HT-29 (cell line): ENCODE results near the gene GLRX3. TPM values are rescaled to one million over a fixed set of nuclear protein-coding genes. Genes with fewer than 3 reads are reported as not detected.
"Not testable (repeated sequence)": the region's sequence is repeated elsewhere in the genome, so short reads cannot be mapped to it uniquely, and the experiment has no call there.

ENCODE experiments used
- DNase-seq: peaks from one replicate; pipeline ENCODE4 v3.0.0-alpha.2; 2015; ENCODE audit warnings: low spot score
- total RNA-seq: library from RNA; depleted of rRNA; stranded (reverse); fragments of >200 nt; shearing (Covaris generic); gene quantifications from 2 replicates; pipeline ENCODE4 v1.2.3, GENCODE V29; 2014

Gene GLRX3
- total RNA-seq, 1 experiment from 2014 or later: 62.5 TPM

DNA sequence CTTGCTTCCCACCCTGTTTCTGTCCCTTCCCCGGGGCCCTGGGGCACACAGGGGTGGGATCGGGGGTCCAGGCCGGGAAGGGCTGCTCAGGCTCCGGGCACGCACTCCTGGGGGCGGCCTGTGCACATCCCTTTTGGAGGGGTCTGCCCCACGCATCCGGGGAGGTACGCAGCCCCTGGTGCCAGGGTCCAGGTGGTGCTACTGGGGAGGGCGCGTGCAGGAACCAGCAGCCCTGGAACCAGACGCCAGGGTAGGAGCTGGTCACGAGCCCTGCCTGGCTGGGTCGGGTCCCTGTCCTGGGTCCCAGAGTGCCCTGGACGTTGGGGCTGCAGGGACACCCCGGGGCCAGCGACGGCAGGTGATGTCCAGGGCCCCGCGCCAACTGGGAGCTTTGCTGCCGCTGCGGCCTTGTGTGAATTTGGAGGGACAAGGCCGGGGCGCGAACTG is 53.4 kb downstream of the GLRX3 start:
- no peak for DNase-seq

DNA sequence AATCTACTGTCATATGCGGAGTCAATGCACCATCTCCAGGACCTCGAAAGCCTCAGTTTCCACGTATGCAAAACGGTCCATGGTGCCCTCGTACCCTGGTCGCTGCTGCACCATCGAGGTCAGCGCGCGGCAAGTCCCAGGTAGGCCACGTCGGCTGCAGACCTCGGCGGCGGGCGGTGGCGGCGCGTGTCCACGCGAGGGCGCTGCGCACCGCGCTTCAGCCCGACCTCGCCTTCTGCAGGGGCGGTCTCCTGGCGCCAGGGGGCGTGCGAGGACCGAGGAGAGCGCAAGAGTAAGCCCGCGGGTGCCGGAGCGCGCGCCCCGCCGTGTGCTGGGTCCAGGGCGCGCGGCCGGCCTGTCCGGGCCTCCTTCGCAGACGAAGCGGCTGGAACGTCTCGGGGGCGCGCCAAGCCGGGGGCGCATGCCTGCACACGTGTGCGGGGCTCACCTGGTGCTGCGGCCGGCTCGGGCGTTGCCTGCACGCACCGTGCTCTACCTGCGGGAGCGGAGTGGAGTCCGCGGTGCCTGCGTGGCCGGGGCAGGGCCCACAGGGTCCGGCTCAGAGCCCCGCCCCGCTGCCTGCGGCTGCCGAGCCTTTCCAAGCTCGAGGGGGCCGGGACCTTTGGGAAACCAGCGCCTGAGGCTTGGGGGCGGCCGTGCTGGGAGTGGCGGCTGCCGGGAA is 54.0 kb downstream of the GLRX3 start:
- peak; percentile 84 for DNase-seq

DNA sequence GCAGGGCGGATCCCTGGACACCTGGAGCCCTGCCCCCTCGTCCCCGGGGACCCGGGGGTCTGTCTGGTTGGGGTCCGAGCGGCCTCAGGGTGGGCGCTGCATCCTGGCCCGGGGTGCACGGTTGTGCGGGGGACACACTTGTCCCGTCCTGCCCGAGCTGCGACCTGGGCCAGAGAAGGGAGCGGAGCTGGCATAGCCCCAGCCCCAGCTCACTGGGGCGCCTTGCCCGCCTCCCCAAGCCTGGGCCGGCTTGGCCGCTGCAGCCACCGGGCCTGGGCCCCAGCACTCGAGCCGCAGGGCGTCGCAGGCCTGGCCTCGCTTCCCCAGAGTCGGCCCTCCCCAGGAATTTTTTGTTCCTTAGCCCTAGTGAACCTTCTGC is 54.5 kb downstream of the GLRX3 start:
- DNase-seq: no peak

DNA sequence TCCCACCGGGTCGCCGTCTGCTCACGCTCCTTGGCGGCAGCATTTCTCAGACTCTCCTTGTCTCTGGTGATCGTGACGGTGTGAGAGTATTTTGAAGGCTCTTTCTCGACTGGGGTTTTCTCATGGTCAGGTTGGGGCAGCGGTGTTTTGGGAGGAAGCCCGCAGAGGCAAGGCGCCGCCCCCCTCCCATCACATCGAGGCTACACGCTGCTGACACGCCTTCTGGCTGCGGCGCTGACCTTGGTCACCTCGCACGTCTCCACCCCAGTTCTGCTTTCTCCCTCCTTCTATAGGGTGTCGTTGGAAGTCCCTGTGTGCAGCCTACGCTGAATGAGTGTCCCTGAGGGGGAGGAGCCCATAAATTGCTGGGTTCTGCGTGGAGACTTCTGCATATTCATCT is 55.2 kb downstream of the GLRX3 start:
- no peak for DNase-seq

DNA sequence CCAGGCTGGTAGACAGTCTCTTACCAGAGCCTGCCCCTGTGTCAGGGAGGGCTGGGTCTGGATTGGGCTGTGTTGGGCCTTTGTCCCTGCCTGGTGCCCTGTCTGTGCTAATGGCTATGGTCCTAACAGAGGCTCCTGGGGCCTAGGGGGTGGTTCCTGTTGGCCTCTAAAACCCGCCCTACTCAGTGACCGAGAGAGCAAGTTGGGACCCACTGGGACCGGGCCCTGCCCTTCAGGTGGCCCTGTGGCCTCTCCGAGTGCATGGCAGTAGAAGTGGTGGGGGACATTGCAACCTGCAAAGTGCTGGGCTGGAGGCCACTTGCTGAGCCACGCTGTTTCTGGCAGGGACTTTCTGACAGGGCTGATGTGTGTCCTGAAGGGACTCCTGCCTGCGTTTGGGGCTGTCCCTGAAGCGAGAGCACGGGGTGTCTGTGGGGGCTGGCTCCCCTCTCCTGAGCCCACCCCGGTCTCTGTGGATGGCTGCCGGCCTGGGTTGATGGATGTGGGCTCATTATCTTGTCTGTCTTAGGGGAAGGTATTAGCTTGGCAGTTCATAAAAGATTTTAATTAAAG is 56.2 kb downstream of the GLRX3 start:
- DNase-seq: no peak

DNA sequence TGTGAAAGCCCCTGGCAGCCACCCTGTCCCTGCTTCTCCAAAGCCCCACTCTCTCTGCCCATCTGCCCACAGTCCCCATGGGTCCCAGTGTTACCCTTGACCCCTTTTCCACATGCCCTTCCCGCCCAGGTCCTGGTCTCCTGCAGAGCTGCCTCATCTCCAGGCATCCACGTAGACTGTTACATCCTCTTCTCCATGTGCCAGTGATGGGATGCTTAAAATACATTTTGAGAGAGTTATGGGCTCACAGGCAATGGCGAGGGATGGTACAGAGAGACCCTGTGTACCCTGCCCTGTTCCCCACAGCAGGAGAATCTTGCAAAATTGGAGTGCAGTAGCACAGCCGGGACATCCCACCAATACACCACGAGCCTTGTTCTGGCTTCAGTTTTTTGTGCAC is 56.8 kb downstream of the GLRX3 start:
- DNase-seq: no peak

DNA sequence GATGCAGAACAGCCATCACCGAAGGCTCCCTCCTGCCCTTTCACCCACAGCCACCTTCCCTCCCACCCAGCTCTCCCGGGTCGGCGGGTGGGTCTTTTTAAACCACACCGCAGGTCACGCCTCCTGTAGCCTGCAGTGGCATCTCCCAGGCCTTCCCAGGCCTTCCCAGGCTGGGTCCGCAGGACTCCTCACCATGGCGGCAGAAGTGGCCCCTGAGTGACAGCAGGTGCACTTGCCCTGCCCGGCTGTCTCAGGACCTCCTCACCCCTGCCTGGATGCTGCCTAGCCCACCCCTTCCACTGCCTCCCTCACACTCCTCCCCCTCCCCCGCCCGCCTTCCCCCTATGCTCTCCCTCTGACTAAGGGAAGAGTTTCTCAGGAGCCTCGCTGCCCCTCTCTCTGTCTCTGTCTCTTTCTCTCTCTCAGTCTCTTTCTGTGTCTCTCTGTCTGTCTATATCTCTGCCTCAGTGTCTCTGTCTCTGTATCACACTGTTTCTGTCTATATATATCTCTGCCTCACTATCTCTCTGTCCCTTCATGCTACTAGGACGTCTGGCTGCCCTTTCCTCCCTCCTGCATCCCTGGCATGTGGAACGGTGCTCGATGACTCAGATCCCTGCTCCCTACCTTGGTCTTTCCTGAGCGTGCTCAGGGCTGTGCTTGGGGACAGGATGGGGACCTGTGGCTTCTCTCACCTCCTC is 57.5 kb downstream of the GLRX3 start:
- no peak for DNase-seq

DNA sequence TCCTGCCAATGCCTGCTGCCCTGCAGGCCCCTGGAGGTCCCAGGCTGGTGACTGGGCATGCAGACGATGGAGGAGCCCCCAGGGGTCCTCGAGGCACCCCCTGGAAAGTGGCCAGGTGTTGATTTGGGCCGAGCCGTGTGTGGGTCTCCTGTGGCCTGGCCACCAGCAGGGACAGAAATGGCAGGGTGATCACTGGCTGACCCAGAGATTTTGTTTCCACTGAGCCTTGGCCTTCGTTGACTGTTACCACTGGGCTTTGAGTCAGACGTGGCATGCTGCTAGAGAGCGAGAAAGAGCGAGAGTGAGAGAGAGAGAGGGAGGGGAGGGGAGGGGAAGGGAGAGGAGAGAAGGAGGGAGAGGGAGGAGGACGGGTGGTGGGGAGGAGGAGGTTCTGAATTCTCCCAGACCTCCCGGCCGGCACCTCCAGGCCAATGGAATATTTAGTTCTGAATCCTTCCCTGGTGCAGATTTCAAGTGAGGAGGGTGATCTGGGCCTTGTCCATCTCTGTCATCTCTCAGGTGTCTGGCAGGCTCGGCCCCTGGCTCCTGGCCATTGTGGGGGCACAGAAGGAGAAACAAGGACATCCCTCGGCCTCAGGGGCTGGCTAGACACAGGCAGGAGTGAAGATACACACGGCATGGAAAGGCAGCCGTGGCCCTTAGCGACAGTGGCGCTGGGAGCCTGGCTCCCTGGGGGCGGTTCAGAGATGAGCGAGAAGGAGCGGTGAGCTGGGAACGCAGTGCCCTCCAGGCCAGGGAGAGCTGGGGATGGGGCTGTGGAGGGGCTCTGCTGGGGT is 58.2 kb downstream of the GLRX3 start:
- DNase-seq: no peak

DNA sequence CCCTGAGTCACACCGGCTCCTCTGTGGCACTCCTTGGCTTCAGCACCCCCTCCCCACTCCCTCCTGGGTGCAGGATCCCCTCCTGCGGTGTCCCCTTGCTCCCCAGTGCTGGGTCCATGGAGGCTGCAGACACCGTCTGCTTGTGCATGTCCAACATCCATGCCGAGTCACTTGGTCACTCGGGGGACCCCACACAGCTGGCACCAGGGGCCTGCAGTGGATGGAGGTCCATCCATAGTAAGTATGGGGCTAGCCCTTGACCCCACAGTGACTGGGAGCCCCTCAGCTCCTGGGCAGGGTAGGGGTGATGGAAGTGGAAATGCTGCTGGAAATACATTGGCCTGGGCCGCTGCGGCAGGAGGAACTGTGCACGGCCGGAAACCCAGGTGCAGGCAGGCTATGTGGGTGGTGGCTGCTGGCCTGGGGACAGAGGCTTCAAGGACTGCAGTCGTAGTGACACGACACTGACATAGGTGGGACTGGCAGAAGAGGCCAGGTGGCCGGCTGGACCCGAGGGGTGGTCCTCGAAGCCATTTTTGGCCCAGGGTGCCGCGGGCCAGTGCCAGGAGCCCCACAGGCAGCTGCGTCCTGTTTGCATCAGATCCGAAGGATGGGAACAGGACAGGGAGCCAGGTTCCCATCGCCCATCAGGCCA is 58.9 kb downstream of the GLRX3 start:
- no peak for DNase-seq

DNA sequence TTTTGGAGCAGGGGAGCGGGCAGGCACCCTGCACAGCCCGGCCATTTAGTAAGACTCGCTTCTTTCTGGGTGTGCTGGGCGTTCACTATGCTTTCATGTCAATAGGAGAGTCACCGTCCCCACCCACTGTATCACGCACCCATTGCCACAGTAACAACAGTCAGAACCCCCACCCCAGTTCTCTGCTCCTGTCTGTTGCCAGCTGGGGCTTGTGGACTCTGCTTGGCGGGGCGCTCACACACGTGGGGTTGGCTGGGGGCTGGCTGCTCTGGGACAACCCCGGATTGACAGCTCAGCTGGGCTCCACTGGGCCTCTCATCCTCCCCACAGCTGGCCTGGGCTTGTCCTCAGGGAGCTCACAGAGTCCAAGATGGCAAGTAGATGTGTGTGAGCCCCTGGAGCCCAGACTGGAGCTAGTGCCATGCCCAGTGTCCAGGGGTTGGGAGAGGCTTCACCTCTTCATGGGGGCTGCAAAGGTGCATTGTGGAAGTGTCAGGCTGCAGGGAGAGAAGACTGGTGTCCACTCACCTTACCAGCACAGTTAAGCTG is 59.6 kb downstream of the GLRX3 start:
- no peak for DNase-seq

DNA sequence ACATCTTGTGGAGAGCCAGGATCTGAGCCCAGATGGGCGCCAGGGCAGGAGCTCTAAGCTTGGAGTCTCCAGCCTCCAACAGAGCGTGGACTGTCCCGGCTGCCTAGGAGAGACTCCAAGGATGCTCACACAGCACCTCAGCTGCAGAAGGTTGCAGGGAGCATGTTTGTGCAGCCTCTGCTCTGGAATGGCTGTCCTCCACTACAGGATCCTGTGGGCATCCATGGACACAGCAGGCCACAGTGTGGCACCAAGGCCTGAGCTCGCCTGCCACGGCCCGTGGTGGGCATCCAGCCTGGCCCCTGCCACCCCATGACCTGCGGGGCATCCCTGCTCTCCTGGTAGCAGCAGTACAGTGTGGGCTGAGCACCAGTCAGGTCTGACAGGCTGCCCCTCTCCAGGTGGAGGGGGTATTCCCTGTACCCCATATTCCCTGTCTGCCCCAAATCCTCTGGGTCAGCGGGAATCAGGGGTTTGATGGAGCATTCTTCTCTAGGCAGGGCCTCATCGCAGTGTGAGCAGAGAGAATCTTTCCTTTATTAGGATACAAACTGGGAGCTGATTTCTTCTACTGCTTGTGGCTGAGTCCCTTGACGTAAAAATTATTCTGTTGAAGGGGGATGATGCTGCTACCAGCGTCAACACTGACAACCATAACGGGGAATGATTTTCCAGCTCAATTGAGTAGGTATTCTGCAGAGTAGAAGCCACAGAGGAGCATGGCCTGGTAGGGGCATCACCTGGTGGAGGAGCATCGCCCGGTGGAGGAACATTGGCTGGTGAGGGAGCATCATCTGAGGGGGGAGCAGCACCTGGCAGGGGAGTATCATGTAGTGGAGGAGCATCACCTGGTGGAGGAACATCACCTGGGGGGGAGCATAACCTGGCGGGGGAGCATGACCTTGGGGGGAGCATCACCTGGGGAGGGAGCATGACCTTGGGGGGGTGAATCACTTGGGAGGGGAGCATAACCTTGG is 60.6 kb downstream of the GLRX3 start:
- DNase-seq: no peak

DNA sequence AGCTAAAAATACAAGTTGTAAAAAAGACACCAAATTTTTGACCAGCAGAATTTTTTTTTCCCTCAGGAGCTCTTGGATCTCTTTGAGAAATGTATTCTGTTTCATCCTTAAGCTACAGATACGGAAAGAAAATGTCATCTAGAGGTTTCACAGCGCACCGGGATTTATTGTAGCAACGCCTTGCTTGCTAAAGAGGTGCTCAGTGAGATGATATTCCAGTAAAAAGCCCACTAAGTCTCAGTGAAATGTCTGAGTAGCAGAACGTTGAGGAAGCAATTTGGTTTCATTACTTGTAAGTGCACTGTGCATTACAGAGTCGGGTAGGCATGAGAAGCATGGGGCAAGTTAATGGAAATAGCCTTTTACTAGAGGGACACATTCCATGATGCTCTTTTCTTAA is 62.5 kb downstream of the GLRX3 start:
- no peak for DNase-seq

DNA sequence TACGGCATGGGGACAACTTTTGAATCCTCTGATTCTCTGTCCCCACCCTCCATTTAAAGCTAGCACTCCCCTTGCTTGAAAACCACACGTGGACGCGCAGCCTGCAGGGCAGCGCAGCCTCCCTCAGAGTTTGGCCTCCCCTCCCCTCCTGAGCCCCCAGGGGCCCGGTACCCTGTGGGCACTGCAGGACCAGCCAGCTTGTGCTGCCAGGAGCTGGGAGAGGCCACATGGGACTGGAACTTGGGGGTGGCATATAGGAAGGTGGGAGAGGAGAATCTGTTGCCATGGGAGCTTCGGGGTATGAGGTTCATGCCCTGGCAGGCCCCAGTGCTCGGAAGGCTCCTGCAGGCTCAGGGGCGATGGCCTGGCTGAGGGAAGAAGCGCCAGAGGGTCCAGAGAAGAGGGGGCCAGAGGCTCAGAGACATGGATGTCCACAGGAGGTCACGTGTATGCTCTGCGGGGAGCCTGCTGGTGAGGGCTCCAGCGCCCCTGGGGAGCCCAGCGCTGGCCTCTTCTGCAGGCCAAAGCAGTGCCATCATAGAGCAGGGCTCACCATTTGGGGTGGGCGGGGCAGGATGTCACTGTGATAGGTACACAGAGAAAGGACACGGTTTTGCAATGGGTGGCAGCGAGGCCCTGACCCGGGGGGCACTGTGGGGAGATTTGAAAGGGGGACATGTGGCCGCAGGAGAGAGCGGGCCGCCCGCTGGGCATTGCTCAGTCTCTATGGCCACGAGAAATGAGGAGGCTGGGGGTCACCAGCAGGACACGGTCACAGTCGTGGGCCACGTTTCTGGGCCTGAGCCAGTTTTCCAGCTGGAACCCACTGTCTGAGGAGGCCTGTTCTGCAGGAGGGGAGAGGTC is 64.2 kb downstream of the GLRX3 start:
- no peak for DNase-seq

DNA sequence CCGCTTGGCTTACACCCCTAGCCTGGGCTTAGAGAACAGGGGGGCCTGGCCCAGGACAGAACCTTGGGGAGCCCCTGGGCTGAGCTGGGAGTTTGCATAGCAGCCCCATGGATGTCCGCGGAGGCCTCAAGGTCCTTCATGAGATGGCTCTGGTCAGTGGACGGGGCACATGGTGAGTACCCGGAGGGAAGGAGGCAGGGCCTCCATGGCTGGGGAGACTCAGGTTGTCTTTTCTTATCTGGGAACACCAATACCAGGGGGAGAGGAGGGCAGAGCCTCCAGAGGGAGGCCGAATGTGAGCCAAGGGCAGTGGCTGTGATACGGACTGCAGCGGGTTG is 64.8 kb downstream of the GLRX3 start:
- DNase-seq: no peak

DNA sequence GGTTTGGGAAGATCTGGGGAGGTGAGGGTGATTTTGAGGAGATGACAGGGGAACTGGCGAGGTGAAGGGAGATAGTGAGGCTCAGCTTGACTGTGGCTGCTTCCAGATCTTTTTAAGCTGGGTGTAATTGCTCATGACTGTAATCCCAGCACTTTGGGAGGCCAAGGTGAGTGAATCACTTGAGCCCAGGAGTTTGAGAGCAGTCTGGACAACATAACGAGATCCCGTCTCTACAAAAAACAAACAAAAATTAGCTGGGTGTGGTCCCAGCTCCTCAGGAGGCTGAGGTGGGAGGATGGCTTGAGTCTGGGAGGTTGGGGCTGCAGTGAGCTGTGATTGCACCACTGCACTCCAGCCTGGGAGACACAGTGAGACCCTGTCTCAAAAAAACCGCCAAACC is 66.0 kb downstream of the GLRX3 start:
- DNase-seq: not testable (repeated sequence)

DNA sequence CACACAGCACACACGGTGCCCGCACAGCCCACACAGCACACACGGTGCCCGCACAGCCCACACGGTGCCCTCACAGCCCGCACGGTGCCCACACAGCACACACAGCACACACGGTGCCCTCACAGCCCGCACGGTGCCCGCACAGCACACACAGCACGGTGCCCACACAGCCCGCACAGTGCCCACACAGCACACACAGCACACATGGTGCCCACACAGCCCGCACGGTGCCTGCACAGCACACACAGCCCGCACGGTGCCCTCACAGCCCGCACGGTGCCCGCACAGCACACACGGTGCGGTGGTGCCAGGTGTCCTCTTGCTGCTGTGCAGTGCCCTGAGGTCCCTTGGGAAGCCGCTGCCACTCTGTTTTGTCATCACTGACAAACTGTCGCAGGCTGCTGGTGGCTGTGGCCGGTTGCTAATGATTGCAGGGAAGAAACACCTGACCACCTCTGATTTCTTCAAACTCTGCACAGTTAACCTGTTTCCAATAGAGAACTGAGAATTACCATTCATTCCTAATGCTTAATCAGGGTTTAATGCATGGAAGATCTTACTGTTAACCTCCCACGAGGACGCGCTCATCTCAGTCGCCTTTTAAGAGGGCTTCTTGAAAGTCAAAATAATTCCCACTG is 66.9 kb downstream of the GLRX3 start:
- DNase-seq: no peak

DNA sequence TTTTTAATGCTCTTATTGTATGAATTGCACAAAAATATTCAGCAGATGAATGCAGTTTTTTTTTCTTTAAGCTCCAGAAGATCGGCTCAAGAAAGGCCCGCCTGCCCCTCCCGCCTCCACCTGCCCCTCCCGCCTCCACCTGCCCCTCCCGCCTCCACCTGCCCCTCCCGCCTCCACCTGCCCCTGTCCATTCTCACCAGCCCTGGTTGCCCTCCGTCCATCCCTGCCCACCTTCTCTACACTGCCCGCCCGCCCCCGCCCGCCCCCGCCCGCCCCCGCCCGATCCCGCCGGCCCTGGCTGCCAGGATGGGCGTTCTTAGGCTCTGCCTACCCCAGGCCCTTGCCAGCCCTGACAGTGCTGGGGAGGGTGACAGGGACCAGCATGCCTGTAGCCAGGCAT is 67.4 kb downstream of the GLRX3 start:
- DNase-seq: no peak

DNA sequence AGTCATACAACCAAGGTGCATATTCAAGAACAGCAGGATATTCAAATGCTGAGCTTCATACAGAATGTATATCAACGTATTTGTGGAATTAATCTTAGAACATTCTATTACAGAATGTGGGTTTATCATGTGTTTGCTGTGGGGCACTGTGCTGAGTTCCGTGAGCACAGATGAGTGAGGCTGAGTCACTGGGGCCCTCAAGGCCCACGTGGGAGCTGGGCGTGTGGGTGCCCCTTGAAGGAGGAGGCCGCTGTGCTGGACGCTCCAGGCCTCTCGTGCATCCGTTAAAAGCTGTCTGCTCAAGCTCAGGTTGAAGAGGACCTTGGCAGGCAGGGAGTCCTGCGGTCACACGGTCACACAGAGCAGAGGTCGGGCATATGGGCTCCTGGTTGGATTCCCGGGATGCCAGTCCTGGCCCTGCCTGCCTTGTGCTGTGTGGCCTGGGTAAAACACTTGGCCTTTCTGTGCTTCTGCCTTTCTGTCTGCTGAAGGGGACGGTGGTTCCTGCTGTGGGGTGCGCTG is 70.1 kb downstream of the GLRX3 start:
- DNase-seq: no peak

DNA sequence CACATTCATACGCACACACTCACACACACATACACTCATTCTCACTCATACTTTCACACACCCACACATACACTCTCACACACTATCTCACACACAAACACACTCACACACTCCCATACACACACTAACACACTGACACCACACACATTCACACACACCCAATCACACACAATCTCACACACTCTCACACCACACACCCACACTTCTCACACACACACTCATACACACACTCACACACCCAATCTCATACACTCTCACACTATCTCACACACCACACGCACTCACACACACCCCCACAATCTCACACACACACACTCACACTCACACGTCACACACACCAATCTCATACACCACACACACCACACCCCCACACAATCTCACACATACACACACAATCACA is 71.0 kb downstream of the GLRX3 start:
- DNase-seq: no peak
